ENCODE measurements around the gene MGAT5.

MGAT5 gene

GRCh38 chr2:134336352-134336751 is 82.5 kb downstream of the MGAT5 start:
- no peak for DNase-seq (ENCODE audit: low spot score)

- DNase-seq (ENCODE audit: low spot score) = no peak
These were observed 83.0 kb downstream of the MGAT5 start for GRCh38 chr2:134336921-134337320.

- peak; percentile 81 for DNase-seq (ENCODE audit: low spot score)
These were observed 83.8 kb downstream of the MGAT5 start for GRCh38 chr2:134337631-134338030.

- peak; percentile 72 for DNase-seq (ENCODE audit: low spot score)
These were observed 84.3 kb downstream of the MGAT5 start for GRCh38 chr2:134338208-134338607.

- DNase-seq (ENCODE audit: low spot score) = no peak
These were observed 87.6 kb downstream of the MGAT5 start for GRCh38 chr2:134341476-134341875.

GRCh38 chr2:134344954-134345697 is 91.3 kb downstream of the MGAT5 start:
- no peak for DNase-seq (ENCODE audit: low spot score)

- DNase-seq (ENCODE audit: low spot score) = no peak
These were observed 92.3 kb downstream of the MGAT5 start for GRCh38 chr2:134346141-134346540.

- DNase-seq (ENCODE audit: low spot score) = no peak
These were observed 93.9 kb downstream of the MGAT5 start for GRCh38 chr2:134347756-134348155.

GRCh38 chr2:134348239-134348638 is 94.4 kb downstream of the MGAT5 start:
- no peak for DNase-seq (ENCODE audit: low spot score)

- DNase-seq (ENCODE audit: low spot score) = no peak
These were observed 94.9 kb downstream of the MGAT5 start for GRCh38 chr2:134348760-134349159.

GRCh38 chr2:134351016-134351415 is 97.1 kb downstream of the MGAT5 start:
- DNase-seq (ENCODE audit: low spot score) = no peak

GRCh38 chr2:134351899-134352298 is 98.0 kb downstream of the MGAT5 start:
- no peak for DNase-seq (ENCODE audit: low spot score)

GRCh38 chr2:134352844-134353243 is 99.0 kb downstream of the MGAT5 start:
- DNase-seq (ENCODE audit: low spot score) = no peak

GRCh38 chr2:134354611-134355010 is 100.7 kb downstream of the MGAT5 start:
- DNase-seq (ENCODE audit: low spot score) = no peak

- DNase-seq (ENCODE audit: low spot score) = no peak
These were observed 103.9 kb downstream of the MGAT5 start for GRCh38 chr2:134357814-134358213.

GRCh38 chr2:134359367-134360081 is 105.7 kb downstream of the MGAT5 start:
- no peak for DNase-seq (ENCODE audit: low spot score)

GRCh38 chr2:134360745-134361487 is 107.0 kb downstream of the MGAT5 start:
- DNase-seq (ENCODE audit: low spot score) = peak; percentile 83

GRCh38 chr2:134361648-134362047 is 107.8 kb downstream of the MGAT5 start:
- DNase-seq (ENCODE audit: low spot score) = no peak

GRCh38 chr2:134362152-134362668 is 108.3 kb downstream of the MGAT5 start:
- DNase-seq (ENCODE audit: low spot score) = no peak

- DNase-seq (ENCODE audit: low spot score) = no peak
These were observed 108.9 kb downstream of the MGAT5 start for GRCh38 chr2:134362740-134363139.

- DNase-seq (ENCODE audit: low spot score) = no peak
These were observed 111.5 kb downstream of the MGAT5 start for GRCh38 chr2:134365356-134365755.

GRCh38 chr2:134366359-134366758 is 112.5 kb downstream of the MGAT5 start:
- DNase-seq (ENCODE audit: low spot score) = no peak

GRCh38 chr2:134367213-134367612 is 113.3 kb downstream of the MGAT5 start:
- no peak for DNase-seq (ENCODE audit: low spot score)

All from pons (tissue), 1 donor.